ENCODE results near the gene TIGD4. TPM values are rescaled to one million over a fixed set of nuclear protein-coding genes. Genes with fewer than 3 reads are reported as not detected.

TIGD4 gene
- total RNA-seq, 3 donors from 2014 or later (not counting 1 experiment from before 2014, with no cell fraction given) = not detected

GRCh38 chr4:152776352-152776751 lies 3.2 kb downstream of the TIGD4 start:
- intact Hi-C loops (cut with micrococcal nuclease) = loop anchor here (5.0 kb wide), 1 partner anchor 1014 kb away; the partner anchor contains the start of gene GATB
- ATAC-seq = no peak
- peaks cover 30 to 34% of the 10 kb centered on the region in 2 donors for H3K4me1 Mint-ChIP-seq
- DNase-seq = no peak
- H3K9me3 ChIP-seq (ENCODE audit: control insufficient read depth, insufficient read depth, low read length) = no peaks in the 10 kb centered on the region
- peaks cover 5 to 18% of the 10 kb centered on the region in 2 donors for H3K27me3 Mint-ChIP-seq (ENCODE audit: low read depth in 2 of 2)
- no peak overlapping the region for H3K4me3 Mint-ChIP-seq
- H3K36me3 ChIP-seq (ENCODE audit: control insufficient read depth, insufficient read depth, low read length) = no peaks in the 10 kb centered on the region
- H3K9me3 Mint-ChIP-seq = no peaks in the 10 kb centered on the region
- peaks cover 12% of the 10 kb centered on the region for H3K4me1 ChIP-seq (ENCODE audit: control insufficient read depth, insufficient read depth, low read length)
- H3K27ac ChIP-seq (ENCODE audit: low read length) = no peak overlapping the region
- H3K4me3 ChIP-seq (ENCODE audit: low read length) = no peak overlapping the region
- no peak for TF ChIP-seq CTCF (IDR thresholded peaks at IDR 0.05)
- no peak overlapping the region for H3K27ac Mint-ChIP-seq
- no peaks in the 10 kb centered on the region for H3K36me3 Mint-ChIP-seq
- no peaks in the 10 kb centered on the region for H3K27me3 ChIP-seq (ENCODE audit: control insufficient read depth, insufficient read depth, low read length)

GRCh38 chr4:152773953-152774352 lies 5.6 kb downstream of the TIGD4 start:
- H3K27ac Mint-ChIP-seq = no peak overlapping the region
- Histone ChIP-seq H3K4me1 (ENCODE audit: control insufficient read depth, insufficient read depth, low read length) (peaks cover 3% of the 10 kb centered on the region), H3K9me3 (ENCODE audit: control insufficient read depth, insufficient read depth, low read length) (no peaks in the 10 kb centered on the region), H3K27me3 (ENCODE audit: control insufficient read depth, insufficient read depth, low read length) (no peaks in the 10 kb centered on the region), H3K4me3 (ENCODE audit: low read length) (no peak overlapping the region), H3K27ac (ENCODE audit: low read length) (no peak overlapping the region), H3K36me3 (ENCODE audit: control insufficient read depth, insufficient read depth, low read length) (no peaks in the 10 kb centered on the region)
- H3K9me3 Mint-ChIP-seq = no peaks in the 10 kb centered on the region
- no peak for TF ChIP-seq CTCF (IDR thresholded peaks at IDR 0.05)
- H3K36me3 Mint-ChIP-seq = no peaks in the 10 kb centered on the region
- H3K4me1 Mint-ChIP-seq = peaks cover 8 to 13% of the 10 kb centered on the region in 2 donors
- peaks cover 5 to 18% of the 10 kb centered on the region in 2 donors for H3K27me3 Mint-ChIP-seq (ENCODE audit: low read depth in 2 of 2)
- DNase-seq (no peak), ATAC-seq (no peak)
- intact Hi-C loops (cut with micrococcal nuclease) = no loop called here
- 44% methylated on average over 1 of the region's 1 CpG for WGBS (ENCODE audit: insufficient coverage)
- no peak overlapping the region for H3K4me3 Mint-ChIP-seq

- no peak for TF ChIP-seq CTCF (IDR thresholded peaks at IDR 0.05)
- Histone ChIP-seq H3K27ac (ENCODE audit: low read length) (no peak overlapping the region), H3K4me3 (ENCODE audit: low read length) (no peak overlapping the region), H3K36me3 (ENCODE audit: control insufficient read depth, insufficient read depth, low read length) (no peaks in the 10 kb centered on the region), H3K4me1 (ENCODE audit: control insufficient read depth, insufficient read depth, low read length) (no peaks in the 10 kb centered on the region), H3K9me3 (ENCODE audit: control insufficient read depth, insufficient read depth, low read length) (no peaks in the 10 kb centered on the region), H3K27me3 (ENCODE audit: control insufficient read depth, insufficient read depth, low read length) (no peaks in the 10 kb centered on the region)
- Mint-ChIP-seq H3K4me3 (no peak overlapping the region), H3K27ac (no peak overlapping the region), H3K4me1 (peaks cover 2 to 6% of the 10 kb centered on the region in 2 donors), H3K9me3 (no peaks in the 10 kb centered on the region), H3K27me3 (ENCODE audit: low read depth in 2 of 2) (peaks cover 5 to 18% of the 10 kb centered on the region in 2 donors), H3K36me3 (no peaks in the 10 kb centered on the region)
- WGBS (ENCODE audit: insufficient coverage) = 88% methylated on average over 1 of the region's 2 CpGs
- intact Hi-C loops (cut with micrococcal nuclease) = no loop called here
- no peak for ATAC-seq
- no peak for DNase-seq
Measured at GRCh38 chr4:152773339-152773738, 6.2 kb downstream of the TIGD4 start.
